ENCODE results near the gene PRSS22.

PRSS22 gene

GRCh38 chr16:2860826-2861567, 3.0 kb upstream of the PRSS22 start:
- H3K27ac ChIP-seq: no peak overlapping the region
- TF ChIP-seq, protein P1, sequence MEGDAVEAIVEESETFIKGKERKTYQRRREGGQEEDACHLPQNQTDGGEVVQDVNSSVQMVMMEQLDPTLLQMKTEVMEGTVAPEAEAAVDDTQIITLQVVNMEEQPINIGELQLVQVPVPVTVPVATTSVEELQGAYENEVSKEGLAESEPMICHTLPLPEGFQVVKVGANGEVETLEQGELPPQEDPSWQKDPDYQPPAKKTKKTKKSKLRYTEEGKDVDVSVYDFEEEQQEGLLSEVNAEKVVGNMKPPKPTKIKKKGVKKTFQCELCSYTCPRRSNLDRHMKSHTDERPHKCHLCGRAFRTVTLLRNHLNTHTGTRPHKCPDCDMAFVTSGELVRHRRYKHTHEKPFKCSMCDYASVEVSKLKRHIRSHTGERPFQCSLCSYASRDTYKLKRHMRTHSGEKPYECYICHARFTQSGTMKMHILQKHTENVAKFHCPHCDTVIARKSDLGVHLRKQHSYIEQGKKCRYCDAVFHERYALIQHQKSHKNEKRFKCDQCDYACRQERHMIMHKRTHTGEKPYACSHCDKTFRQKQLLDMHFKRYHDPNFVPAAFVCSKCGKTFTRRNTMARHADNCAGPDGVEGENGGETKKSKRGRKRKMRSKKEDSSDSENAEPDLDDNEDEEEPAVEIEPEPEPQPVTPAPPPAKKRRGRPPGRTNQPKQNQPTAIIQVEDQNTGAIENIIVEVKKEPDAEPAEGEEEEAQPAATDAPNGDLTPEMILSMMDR (conservative IDR thresholded peaks at IDR 0.05): no peak

DNA sequence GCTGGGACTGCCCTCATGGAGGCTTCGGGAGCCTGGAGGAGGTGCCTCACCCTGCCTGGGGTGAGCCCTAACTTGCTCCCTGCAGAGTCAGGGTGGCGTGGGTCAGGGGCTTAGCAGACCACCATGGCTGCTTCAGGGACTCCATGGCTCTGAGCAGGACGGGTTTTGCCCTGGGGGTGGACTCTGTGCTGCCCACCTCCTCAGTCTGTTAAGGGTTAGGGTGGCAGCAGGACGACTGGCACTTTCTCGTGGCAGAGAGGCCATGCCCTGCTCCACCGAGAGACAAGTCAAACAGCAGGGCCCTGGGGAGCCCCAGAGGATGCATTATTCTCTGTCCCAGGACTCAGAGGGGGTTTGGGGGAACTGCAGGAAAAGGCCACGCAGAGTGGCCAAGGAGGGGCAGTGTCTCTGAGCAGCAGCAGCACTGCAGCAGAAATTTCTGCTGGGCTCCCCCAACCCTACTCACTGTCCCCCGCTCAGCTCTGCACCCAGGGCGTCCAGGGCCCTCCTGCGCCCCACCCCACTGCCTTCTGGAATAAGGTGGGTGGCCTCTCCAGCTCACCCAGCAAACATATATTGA, 1.8 kb upstream of the PRSS22 start:
- no peak overlapping the region for H3K27ac ChIP-seq
- TF ChIP-seq, protein P1 (conservative IDR thresholded peaks at IDR 0.05): no peak

GRCh38 chr16:2858245-2859025, 465 bp upstream of the PRSS22 start:
- TF ChIP-seq, protein P1 (conservative IDR thresholded peaks at IDR 0.05): peak; percentile 30

DNA sequence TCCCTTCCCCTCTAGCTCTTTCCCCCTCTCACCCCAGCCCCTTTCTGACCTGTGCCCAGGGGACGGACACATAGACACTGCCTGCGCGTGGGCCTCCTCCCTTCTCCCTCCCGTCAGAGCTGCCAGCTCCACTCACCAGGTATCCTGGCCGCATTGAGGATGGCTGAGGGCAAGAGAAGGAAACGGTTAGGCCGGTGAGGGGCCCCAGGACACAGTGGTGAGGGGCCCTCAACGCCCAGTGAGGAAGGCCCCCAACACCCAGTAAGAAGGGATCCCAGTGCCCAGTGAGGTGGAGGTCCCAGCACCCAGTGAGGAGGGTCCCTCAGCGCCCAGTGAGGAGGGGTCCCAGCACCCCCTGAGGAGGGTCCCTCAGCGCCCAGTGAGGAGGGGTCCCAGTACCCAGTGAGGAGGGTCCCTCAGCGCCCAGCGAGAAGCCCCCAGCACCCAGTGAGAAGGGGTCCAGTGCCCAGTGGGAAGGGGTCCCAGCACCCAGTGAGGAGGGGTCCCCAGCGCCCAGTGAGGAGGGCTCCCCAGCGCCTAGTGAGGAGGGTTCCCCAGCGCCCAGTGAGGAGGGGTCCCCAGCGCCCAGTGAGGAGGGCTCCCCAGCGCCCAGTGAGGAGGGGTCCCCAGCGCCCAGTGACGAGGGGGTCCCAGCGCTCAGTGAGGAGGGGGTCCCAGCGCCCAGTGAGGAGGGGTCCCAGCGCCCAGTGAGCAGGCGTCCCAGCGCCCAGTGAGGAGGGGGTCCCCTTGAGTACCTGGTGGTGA, 1.1 kb downstream of the PRSS22 start:
- no peak overlapping the region for H3K27ac ChIP-seq
- TF ChIP-seq, protein P1 (conservative IDR thresholded peaks at IDR 0.05): no peak

More at GRCh38 chr16:2858245-2859025, 465 bp upstream of the PRSS22 start:
- H3K27ac ChIP-seq: peak overlapping the region; percentile 60

GRCh38 chr16:2856061-2856670, 1.8 kb downstream of the PRSS22 start:
- TF ChIP-seq, protein P1 (conservative IDR thresholded peaks at IDR 0.05): no peak
- H3K27ac ChIP-seq: no peak overlapping the region

DNA sequence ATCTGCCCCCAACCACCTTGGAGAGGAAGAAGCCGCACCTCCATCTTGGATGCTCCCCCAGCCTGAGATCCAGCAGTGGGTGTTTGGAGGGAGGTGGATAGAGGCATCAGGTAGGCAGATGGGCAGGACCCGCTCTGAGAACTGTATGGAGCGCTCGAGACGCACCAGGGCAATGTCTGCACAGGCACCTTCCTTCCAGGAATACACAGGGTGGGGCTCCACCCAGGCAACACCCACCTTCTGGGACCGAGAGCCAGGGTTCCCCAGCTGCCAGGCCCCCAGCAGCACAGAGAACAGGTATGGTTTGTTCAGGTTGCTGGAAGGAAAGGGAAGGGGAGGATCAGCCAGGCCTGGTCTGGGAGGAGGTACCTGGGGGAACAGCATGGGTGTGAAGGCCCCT, 2.4 kb downstream of the PRSS22 start:
- no peak overlapping the region for H3K27ac ChIP-seq
- TF ChIP-seq, protein P1 (conservative IDR thresholded peaks at IDR 0.05): no peak
